HG03280 (cell line): ENCODE measurements around the gene MFN1.
"Not testable (repeated sequence)": the region's sequence is repeated elsewhere in the genome, so short reads cannot be mapped to it uniquely, and the experiment has no call there.

Experiments
- ATAC-seq: cut with Tn5 transposase; IDR thresholded peaks from one replicate; pipeline ENCODE4 v1.9.1; 2021; ENCODE audit warnings: mild to moderate bottlenecking, moderate library complexity; ENCODE audit not compliant: unreplicated experiment

Gene MFN1

GRCh38 chr3:179347345-179348194 lies at the start of gene MFN1:
Gene MFN1, plus strand, starts transcription at chr3:179347709. Its CDS starts 1,143 bp downstream, at chr3:179348852.
- peak; percentile 96 for ATAC-seq

- ATAC-seq, result no peak
These were observed 49.4 kb upstream of the MFN1 start for GRCh38 chr3:179297971-179298725.

- ATAC-seq, result no peak
These were observed 48.2 kb upstream of the MFN1 start for GRCh38 chr3:179299316-179299715.

GRCh38 chr3:179299999-179300613 lies 47.4 kb upstream of the MFN1 start:
- ATAC-seq, result peak; percentile 62

- ATAC-seq, result no peak
These were observed 45.9 kb upstream of the MFN1 start for GRCh38 chr3:179301645-179302044.

- no peak for ATAC-seq
These were observed 45.4 kb upstream of the MFN1 start for GRCh38 chr3:179302111-179302510.

GRCh38 chr3:179304605-179305004 lies 42.9 kb upstream of the MFN1 start:
- ATAC-seq, result no peak

- not testable (repeated sequence) for ATAC-seq
These were observed 40.1 kb upstream of the MFN1 start for GRCh38 chr3:179307362-179307761.

GRCh38 chr3:179308001-179308400 lies 39.5 kb upstream of the MFN1 start:
- ATAC-seq, result no peak

- peak; percentile 84 for ATAC-seq
These were observed 38.1 kb upstream of the MFN1 start for GRCh38 chr3:179309225-179310078.

- no peak for ATAC-seq
These were observed 28.6 kb upstream of the MFN1 start for GRCh38 chr3:179318876-179319275.

GRCh38 chr3:179321668-179322285 lies 25.7 kb upstream of the MFN1 start:
- ATAC-seq, result no peak

GRCh38 chr3:179322286-179323196 lies 25.0 kb upstream of the MFN1 start, which contains the start of gene ZNF639:
Gene ZNF639, plus strand, starts transcription at chr3:179323031. Its CDS starts 5,263 bp downstream, at chr3:179328294.
- ATAC-seq, result peak; percentile 77

- peak; percentile 36 for ATAC-seq
These were observed 24.1 kb upstream of the MFN1 start for GRCh38 chr3:179323197-179324110.

GRCh38 chr3:179324270-179324754 lies 23.2 kb upstream of the MFN1 start:
- no peak for ATAC-seq

GRCh38 chr3:179330438-179330837 lies 17.1 kb upstream of the MFN1 start:
- no peak for ATAC-seq

GRCh38 chr3:179332240-179332639 lies 15.3 kb upstream of the MFN1 start:
- no peak for ATAC-seq

- no peak for ATAC-seq
These were observed 14.4 kb upstream of the MFN1 start for GRCh38 chr3:179333084-179333483.
